CD4-positive, alpha-beta T cell treated with Interleukin-2 at 100 ng/mL for 4 hours (primary cell): ENCODE results near the gene CDK16.

Experiments
- DNase-seq: peaks from one replicate; pipeline ENCODE4 v3.0.0-alpha.2; 2020; ENCODE audit warnings: low spot score

Gene CDK16

GRCh38 chrX:47209508-47210238, 8.8 kb upstream of the CDK16 start:
- no peak for DNase-seq

DNA sequence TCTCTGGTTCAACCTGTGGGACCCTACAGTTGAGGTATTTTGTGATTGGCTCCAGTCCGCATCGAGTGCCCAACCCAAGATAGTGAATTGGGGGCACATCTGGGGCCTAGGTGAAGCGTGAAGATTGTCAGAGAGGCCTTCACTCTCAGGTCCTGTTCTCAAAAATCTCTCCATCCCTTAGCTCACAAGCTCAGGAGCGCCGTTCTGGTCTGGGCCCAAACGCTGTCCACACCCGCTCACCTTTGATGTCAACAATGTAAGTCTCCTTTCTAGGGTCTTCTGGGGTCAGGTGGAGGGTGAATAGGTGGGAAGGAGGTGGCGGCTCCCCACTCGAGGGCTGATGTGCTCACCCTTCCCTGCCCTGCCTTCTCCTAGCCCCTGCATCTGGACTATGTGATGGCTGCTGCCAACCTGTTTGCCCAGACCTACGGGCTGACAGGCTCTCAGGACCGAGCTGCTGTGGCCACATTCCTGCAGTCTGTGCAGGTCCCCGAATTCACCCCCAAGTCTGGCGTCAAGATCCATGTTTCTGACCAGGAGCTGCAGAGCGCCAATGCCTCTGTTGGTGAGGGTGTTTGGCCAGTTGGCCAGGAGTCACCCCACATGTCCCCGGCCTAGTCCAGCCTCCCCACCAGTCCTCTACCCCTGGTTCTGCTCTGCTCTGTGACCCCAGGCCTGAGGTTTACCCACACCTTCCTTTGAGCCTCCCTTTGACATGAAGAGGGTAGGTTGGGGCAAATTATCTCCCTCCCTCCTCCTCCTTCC, 7.6 kb upstream of the CDK16 start:
- no peak for DNase-seq

GRCh38 chrX:47212381-47213293, 5.8 kb upstream of the CDK16 start:
- DNase-seq: no peak

DNA sequence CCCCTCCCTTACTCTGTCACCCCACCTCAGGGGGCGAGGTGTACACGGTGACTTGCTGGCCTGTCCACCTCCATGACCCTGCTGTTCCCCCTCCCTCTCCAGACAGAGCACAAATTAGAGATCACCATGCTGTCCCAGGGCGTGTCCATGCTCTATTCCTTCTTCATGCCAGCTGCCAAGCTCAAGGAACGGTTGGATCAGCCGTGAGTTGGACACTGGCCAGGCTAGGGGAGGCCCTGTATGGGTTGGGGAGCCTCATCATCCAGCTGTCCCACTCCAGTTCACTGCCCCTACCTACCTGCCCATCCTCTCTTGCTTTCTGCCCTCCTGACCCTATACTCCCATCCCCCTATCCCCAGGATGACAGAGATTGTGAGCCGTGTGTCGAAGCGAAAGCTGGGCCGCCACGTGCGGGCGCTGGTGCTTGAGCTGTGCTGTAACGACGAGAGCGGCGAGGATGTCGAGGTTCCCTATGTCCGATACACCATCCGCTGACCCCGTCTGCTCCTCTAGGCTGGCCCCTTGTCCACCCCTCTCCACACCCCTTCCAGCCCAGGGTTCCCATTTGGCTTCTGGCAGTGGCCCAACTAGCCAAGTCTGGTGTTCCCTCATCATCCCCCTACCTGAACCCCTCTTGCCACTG, 3.9 kb upstream of the CDK16 start:
- no peak for DNase-seq

DNA sequence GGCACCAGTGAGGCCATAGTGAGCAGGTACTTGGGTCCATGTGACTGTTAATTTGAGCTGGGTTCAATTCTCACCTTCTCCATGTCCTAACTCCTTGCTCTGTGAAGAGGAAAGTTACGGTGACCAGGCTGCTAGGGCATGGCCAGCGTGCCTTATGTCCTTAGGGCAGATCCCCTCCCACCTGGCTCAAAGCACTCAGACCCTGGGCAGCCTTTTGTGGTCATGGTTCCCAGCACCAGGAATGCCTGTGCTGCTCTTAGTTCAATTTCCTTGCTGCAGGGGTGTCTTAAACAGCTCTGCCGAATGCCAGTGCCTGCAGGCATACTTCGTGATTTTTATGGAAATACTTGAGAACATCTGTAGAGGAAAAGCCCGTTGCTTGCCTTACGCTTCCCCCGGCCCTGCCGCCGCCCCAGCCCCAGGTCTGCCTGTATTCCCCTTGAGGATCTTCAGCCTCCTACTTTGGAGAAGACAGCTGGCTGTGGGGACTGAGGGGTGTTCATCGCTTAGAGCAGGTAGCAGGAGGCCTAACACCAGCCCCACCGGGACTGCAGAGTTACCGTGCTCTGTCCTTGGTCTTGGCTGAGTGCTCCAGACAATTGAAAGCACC, 3.1 kb upstream of the CDK16 start:
- no peak for DNase-seq

GRCh38 chrX:47216393-47216925, 2.0 kb upstream of the CDK16 start:
- DNase-seq: no peak

DNA sequence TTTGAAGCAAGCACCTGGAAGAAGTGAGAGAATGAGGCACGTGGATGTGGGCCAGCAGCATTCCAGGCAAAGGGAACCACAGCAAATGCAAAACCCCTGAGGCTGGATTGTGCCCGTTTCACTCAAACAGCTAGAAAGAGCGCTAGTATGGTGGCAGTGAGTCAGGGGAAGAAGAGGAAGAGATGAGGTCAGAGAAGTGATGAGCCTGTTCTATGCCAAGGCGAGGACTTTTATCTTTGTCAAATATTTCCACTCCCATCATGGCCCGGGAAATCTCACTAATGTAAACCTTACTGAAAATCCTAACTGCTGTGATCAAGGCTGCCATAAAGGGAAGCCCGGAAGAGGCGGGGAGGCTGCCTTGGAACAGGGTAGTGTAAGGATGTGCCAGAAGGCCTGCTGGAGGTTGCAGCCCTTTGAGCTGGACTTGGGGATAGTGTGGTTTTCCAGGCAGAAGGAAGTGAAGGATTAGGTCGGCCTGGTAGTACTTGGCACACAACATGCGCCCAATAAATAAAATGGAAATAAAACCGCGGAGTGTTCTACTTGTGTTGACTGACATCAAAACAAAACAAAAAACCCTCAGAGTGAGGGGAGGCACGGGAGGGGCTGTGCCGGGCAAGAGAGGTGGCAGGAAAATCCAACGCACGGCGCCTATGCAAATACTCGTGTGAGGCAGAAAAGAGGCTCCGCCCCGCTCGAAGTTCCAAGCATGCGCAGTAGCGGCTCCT, 1.2 kb upstream of the CDK16 start:
- peak; percentile 29 for DNase-seq

DNA sequence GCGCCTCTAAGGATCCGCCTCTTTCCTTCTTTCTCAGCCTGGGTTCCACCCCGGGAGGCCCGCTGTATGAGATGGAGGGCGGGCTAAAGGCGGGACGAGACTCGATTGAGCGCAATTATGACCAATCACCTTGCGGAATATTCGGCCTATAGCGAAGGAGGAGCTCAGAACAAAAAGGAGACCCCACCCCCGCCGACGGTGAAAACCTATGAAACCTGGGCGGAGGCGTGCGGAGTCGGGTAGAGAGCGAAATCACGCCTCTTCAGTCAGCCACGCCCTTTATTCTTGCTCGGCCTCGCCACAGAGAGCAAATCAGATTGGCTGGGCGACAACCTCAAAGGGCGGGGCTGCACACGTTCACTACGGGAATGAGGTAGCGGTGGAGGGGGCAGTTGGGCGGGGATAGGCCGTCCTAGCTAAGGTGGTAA, 615 bp upstream of the CDK16 start:
- DNase-seq: peak; percentile 97

DNA sequence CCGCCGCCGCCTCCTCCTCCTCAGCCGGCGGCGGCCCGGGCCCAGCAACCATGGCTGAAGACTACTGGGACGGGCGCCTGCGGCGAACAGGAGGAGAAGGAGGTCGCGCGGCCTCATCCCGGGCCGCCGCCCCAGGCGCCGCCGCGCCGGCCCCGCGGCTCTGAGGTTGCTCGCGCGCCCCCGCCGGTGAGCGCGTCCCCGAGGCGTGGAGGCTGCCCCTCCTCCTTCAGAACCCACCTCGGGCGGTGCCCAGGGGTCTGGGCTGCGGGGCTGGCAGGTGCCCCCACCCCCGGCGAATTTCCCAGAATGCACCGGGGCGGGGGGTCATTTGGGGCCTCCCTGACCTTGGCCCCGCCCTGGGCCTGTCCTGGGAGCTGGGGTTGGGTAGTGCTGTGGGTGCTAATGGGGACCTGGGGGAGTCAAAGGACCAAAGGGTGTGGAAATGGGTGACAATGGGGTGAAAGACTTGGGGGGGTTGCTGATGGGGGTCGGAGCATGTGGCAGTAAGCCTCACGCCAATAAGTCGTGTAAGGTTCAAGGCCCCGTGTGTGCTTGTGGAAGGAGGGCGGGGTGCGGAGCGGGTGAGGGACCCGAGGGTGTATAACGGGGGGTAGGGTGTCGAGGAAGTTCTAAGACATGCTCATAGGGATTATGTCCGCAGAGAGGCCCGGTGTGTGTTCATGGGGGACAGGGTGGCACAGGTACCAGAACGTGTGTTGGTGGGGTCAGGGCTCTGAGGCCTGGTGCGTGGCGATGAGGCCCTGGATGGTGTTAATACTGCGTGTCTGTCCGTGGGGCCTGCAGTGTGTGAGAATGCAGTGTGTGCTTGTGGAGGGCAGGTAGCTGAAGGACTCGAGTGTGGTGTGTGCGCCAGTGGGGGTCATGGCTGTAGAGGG, 687 bp downstream of the CDK16 start:
- peak; percentile 35 for DNase-seq

- no peak for DNase-seq
These were observed 3.3 kb downstream of the CDK16 start for GRCh38 chrX:47221756-47222155.

DNA sequence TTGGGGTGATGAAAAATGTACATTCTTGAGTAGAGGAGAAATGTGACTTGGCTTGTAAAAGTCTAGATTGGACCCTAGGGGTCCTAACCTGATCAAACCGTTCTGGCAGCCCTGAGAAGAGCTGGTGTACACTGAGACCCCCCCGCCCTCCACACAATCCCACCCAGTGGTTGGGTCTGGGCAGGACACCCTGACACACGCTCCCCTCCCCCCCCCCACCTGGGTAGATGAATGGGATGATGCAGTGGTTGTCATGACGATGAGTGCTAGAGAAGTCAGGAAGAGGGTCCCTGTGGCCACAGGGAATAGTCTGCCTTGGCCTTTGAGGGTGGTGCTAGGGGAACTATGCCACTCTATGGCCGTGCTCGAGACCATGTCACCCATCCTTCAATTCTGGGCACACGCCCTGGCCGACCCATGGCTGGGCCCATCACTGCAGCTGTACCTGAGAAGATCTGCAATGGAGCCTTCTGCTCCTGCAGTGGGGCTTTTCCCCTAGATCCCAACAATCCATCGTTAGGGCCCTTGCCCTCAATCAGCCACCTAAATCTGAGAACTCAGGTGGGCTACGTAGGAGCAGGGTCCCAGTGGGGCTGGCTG, 4.4 kb downstream of the CDK16 start:
- DNase-seq: no peak

DNA sequence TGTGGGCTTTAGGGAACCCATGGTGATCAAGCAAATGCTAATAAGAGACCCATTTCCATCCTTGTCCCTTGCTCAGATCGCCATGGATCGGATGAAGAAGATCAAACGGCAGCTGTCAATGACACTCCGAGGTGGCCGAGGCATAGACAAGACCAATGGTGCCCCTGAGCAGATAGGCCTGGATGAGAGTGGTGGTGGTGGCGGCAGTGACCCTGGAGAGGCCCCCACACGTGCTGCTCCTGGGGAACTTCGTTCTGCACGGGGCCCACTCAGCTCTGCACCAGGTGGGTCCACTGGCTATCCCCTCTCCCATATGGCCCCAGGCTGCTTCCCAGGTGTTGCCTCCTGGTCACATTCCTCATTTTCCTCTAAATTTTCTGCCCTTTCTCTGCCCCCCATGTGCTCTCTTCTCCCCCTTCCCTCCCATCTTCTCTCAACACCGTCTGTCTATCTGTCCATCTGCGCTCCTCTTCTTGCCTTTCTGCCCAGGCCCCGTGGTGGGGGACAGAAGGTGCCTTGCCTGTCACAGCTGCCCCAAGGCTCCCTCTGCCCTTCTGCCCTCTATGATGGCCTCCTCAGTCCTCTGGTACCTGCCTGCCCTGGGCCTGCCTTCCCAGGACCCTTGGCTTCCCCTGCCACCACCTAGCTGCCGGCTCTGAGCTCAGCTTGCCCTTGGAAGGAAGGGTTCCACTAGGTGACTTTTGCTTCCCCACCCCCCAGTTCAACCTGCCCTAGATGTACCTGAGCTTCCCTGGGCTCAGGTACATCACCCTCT, 5.2 kb downstream of the CDK16 start:
- DNase-seq: no peak

GRCh38 chrX:47224266-47224895, 5.9 kb downstream of the CDK16 start:
- DNase-seq: no peak

DNA sequence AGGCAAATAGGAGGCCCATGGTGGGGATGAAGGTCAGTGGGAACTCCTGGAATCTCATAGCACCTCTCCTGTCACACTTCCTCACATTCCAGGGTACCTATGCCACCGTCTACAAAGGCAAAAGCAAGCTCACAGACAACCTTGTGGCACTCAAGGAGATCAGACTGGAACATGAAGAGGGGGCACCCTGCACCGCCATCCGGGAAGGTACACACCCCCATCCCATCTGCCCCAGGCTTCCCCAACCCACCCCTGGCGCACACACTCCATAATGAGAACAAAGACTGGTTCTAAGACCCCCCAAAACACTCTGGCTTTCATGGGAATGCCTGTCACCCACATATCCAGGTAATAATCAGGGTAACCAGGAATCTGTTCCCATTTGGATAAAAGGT, 6.4 kb downstream of the CDK16 start:
- no peak for DNase-seq

DNA sequence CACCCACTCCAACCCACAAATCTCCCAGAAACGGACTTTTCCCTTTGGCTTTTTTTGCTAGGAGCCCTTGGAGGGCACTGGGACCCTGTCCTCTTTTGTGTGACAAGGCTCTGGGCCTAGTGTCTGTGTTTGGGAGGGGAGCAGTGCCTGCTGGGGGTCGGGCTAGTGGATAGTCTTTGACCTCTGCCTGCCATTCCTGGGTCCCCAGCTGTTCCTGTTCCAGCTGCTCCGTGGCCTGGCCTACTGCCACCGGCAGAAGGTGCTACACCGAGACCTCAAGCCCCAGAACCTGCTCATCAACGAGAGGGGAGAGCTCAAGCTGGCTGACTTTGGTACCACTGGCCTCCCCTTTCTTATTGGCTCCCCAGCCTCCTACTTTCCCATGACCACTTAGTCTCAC, 7.6 kb downstream of the CDK16 start:
- DNase-seq: no peak

DNA sequence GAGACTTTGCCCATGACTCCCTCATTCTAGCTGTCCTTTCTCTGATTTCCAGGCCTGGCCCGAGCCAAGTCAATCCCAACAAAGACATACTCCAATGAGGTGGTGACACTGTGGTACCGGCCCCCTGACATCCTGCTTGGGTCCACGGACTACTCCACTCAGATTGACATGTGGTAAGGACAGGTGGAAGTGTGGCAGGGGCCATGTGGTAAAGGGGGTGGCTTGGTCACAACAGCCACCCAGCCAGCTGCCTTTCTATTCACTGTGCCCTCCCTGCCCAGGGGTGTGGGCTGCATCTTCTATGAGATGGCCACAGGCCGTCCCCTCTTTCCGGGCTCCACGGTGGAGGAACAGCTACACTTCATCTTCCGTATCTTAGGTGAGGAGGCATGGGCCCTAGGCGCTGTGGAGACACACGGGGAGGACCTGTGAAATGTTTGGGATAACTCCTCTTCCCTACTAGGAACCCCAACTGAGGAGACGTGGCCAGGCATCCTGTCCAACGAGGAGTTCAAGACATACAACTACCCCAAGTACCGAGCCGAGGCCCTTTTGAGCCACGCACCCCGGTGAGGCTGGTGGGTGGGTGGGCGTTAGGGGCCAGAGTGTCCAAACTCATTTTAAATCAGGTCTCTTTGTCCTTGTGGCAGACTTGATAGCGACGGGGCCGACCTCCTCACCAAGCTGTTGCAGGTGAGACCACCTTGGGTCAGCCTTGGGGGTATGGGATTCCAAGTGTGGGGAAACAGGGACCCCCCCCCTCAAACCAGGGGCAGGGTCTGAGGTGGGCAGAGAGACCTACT, 8.3 kb downstream of the CDK16 start:
- DNase-seq: no peak

DNA sequence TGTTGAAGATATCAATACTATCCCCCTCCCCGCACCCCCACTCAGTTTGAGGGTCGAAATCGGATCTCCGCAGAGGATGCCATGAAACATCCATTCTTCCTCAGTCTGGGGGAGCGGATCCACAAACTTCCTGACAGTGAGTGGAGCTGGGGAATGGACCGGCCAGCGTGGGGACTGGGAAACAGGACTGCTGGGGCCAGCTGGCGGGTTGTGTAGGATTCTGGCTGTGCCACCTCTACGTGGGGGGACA, 8.8 kb downstream of the CDK16 start:
- DNase-seq: no peak
